Transverse colon (tissue), 4 donors: ENCODE measurements around the gene CRHR2. TPM values are rescaled to one million over a fixed set of nuclear protein-coding genes. Genes with fewer than 3 reads are reported as not detected.

ENCODE experiments used
- DNase-seq: peaks from one replicate; pipeline ENCODE4 v3.0.0-alpha.2; 2019
- H3K27ac ChIP-seq, 4 donors: fragments of 200-600 bp; sonication (generic); 2 replicates each; pipeline ENCODE4 v1.5.1; 2016 to 2018; ENCODE audit warnings: inconsistent platforms in 4 of 4
- H3K27me3 ChIP-seq: fragments of 200-600 bp; sonication (generic); 2 replicates; pipeline ENCODE4 v1.5.1; 2017; ENCODE audit warnings: inconsistent platforms
- H3K36me3 ChIP-seq, 4 donors: fragments of 200-600 bp; sonication (generic); 2 replicates each; pipeline ENCODE4 v1.5.1; 2017 to 2019; ENCODE audit warnings: inconsistent platforms in 4 of 4
- H3K4me1 ChIP-seq, 4 donors: fragments of 200-600 bp; sonication (generic); 2 replicates each; pipeline ENCODE4 v1.5.1; 2017 to 2020; ENCODE audit warnings: inconsistent platforms in 4 of 4
- H3K4me3 ChIP-seq, 4 donors: fragments of 200-600 bp; sonication (generic); 1 replicate in 1 of 4; 2 replicates in 3 of 4; pipeline versions ENCODE4 v1.5.1 to v1.6.1; 2017 to 2019; ENCODE audit warnings: inconsistent platforms in 4 of 4
- H3K9me3 ChIP-seq, 2 donors: fragments of 200-600 bp; sonication (generic); 2 replicates each; pipeline ENCODE4 v1.5.1; 2017 to 2019; ENCODE audit warnings: inconsistent platforms in 2 of 2
- EP300 ChIP-seq: sonication (generic); formaldehyde crosslinking; IDR thresholded peaks from one replicate; pipeline ENCODE4 v1.6.1; 2017; ENCODE audit warnings: antibody characterized with exemption, low read depth
- POLR2A ChIP-seq: fragments of 450-650 bp; IDR thresholded peaks from one replicate; pipeline ENCODE4 v1.6.1; 2016; ENCODE audit warnings: antibody characterized with exemption, mild to moderate bottlenecking, moderate library complexity
- POLR2AphosphoS5 ChIP-seq, 3 donors: sonication (generic); formaldehyde crosslinking; IDR thresholded peaks; one replicate each; pipeline ENCODE4 v1.6.1; 2016; ENCODE audit warnings: antibody characterized with exemption in 3 of 3
- WGBS, 2 donors: methylation state at CpG; one replicate each; pipeline ENCODE4 v1.1.5; 2018; ENCODE audit warnings: low coverage in 1 of 2; 5-methylcytosine and 5-hydroxymethylcytosine counted together
- in situ Hi-C, 4 donors: fragments of 200-750 bp; cut with MboI; loops; one replicate each; pipeline versions ENCODE4 v1.15.0 to v1.15.1; 2017; ENCODE audit warnings: low sequenced_read_pairs in 3 of 4, low pct_ligation_motif_present in 1 of 4, low pct_unique_long_range_greater_than_20kb in 1 of 4
- intact Hi-C: fragments of 100-400 bp; cut with DNase I; formaldehyde crosslinking; loops from one replicate; pipeline ENCODE4 v1.15.1; 2023; ENCODE audit warnings: low total_unique reads
- total RNA-seq, 4 donors: library from RNA; depleted of rRNA; stranded (reverse); fragments of >200 nt; gene quantifications; one replicate each; pipeline ENCODE4 v1.1.0, GENCODE V29; 2016
- TF ChIP-seq, protein P1 (sequence below), 5 experiments: fragments of 200-600 bp in 3 of 5; fragments of 450-650 bp in 2 of 5; sonication (generic) in 3 of 5; IDR thresholded peaks; 1 replicate in 2 of 5; 2 replicates in 3 of 5; pipeline ENCODE4 v1.5.1; 2016 to 2017; ENCODE audit warnings: antibody characterized with exemption in 5 of 5, inconsistent platforms in 3 of 5, mild to moderate bottlenecking in 2 of 5, moderate library complexity in 1 of 5

CRHR2 gene
- total RNA-seq, 4 donors from 2014 or later: not detected

DNA sequence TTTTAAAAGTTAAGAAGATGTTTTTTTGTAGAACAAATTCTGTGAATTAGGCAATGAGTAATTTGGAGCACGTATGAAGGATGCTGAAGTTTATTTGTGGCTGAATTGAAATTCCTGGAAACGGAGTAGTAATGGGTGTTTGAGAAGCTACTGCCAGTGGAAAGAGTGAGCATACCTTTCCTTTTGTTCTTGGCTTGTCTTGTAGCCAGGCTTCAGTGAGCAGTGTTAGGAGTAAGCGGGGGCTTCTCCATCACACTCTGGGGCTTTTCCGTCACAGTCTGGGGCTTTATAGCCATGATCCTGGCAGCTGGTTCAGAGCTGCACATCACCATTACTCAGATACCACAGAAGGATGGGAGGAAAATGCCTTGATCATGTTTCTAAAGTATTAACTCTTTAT, 55.2 kb downstream of the CRHR2 start:
- TF ChIP-seq, protein P1, sequence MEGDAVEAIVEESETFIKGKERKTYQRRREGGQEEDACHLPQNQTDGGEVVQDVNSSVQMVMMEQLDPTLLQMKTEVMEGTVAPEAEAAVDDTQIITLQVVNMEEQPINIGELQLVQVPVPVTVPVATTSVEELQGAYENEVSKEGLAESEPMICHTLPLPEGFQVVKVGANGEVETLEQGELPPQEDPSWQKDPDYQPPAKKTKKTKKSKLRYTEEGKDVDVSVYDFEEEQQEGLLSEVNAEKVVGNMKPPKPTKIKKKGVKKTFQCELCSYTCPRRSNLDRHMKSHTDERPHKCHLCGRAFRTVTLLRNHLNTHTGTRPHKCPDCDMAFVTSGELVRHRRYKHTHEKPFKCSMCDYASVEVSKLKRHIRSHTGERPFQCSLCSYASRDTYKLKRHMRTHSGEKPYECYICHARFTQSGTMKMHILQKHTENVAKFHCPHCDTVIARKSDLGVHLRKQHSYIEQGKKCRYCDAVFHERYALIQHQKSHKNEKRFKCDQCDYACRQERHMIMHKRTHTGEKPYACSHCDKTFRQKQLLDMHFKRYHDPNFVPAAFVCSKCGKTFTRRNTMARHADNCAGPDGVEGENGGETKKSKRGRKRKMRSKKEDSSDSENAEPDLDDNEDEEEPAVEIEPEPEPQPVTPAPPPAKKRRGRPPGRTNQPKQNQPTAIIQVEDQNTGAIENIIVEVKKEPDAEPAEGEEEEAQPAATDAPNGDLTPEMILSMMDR (IDR thresholded peaks at IDR 0.05): no peak
- TF ChIP-seq POLR2A (no peak), POLR2AphosphoS5 (IDR thresholded peaks at IDR 0.05) (no peak), EP300 (no peak)
- WGBS, 2 donors: 89 to 94% methylated on average over 2 to 4 of the region's 4 CpGs
- Histone ChIP-seq H3K27ac (no peak overlapping the region), H3K36me3 (peaks cover 0 to 83% (median 36%) of the 10 kb centered on the region in 4 donors), H3K4me3 (no peak overlapping the region), H3K4me1 (no peaks in the 10 kb centered on the region), H3K27me3 (no peaks in the 10 kb centered on the region), H3K9me3 (no peaks in the 10 kb centered on the region)
- intact Hi-C loops (no loop called here), in situ Hi-C loops (no loop called here)
- DNase-seq: no peak

GRCh38 chr7:30625283-30625682, 57.0 kb downstream of the CRHR2 start:
- Histone ChIP-seq H3K4me3 (no peak overlapping the region), H3K36me3 (peaks cover 0 to 76% (median 33%) of the 10 kb centered on the region in 4 donors), H3K9me3 (no peaks in the 10 kb centered on the region), H3K27ac (no peak overlapping the region), H3K4me1 (no peaks in the 10 kb centered on the region), H3K27me3 (no peaks in the 10 kb centered on the region)
- TF ChIP-seq, protein P1 (IDR thresholded peaks at IDR 0.05): no peak
- TF ChIP-seq EP300: no peak
- TF ChIP-seq POLR2A: no peak
- TF ChIP-seq POLR2AphosphoS5 (IDR thresholded peaks at IDR 0.05): no peak
- DNase-seq: no peak
- intact Hi-C loops: no loop called here
- 71 to 88% methylated on average over 1 of the region's 1 CpG for WGBS, 2 donors
- in situ Hi-C loops: no loop called here

DNA sequence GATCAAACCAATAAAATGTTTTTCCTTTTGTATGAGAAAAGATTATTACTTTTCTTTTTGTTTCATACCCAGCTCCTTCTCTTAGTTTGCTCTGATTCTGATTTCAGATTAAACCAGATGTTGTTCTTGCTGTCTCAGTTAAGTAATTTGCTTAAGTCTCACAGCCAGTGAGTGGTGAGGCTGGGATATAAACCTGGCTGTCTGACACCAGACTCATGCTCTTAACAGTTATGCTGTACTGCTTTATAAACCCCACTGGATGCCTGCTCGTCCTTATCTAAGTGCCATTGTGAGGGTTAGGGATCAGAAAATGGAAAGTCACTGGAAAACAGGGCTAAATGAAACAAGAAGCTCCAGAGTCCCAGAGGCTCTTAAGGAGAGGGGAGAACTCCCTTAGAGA, 63.3 kb downstream of the CRHR2 start:
- no peaks in the 10 kb centered on the region for H3K27me3 ChIP-seq
- H3K36me3 ChIP-seq: peaks cover 0 to 41% (median 20%) of the 10 kb centered on the region in 4 donors
- H3K4me1 ChIP-seq: no peaks in the 10 kb centered on the region
- no peak overlapping the region for H3K27ac ChIP-seq
- TF ChIP-seq POLR2AphosphoS5 (IDR thresholded peaks at IDR 0.05) (no peak), EP300 (no peak), POLR2A (no peak)
- TF ChIP-seq, protein P1 (IDR thresholded peaks at IDR 0.05): no peak
- in situ Hi-C loops (no loop called here), intact Hi-C loops (no loop called here)
- no peak overlapping the region for H3K4me3 ChIP-seq
- DNase-seq: no peak
- WGBS, 2 donors: 84% methylated on average over 1 of the region's 1 CpG; no CpG with 5 or more reads in 1 of the 2 donors
- H3K9me3 ChIP-seq: no peaks in the 10 kb centered on the region

DNA sequence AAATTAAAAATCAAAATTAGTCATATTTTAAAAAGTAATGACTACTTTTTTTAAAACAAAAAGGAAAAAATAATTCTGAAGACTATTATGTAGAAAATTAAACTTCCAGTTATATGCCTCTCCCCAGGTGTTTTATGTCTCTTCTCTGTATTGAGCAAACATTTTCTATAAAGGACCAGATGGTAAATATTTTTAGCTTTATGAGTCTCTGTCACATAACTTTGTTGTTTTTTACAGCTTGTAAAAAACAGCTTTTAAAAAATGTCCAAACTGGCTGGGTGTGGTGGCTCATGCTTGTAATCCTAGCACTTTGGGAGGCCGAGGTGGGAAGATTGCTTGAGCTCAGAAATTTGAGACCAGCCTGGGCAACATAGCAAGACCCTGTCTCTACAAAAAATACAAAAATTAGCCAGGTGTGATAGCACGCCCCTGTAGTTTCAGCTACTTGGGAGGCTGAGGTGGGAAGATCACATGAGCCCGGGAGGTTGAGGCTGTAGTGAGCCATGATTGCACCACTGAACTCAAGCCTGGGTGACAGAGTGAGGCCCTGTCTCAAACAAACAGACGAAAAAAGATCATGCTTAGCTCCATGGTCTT, 64.1 kb downstream of the CRHR2 start:
- intact Hi-C loops: no loop called here
- Histone ChIP-seq H3K4me1 (no peaks in the 10 kb centered on the region), H3K27ac (peak overlapping the region in 1 of 4 donors; percentile 1), H3K9me3 (no peaks in the 10 kb centered on the region), H3K4me3 (no peak overlapping the region), H3K27me3 (no peaks in the 10 kb centered on the region), H3K36me3 (peaks cover 0 to 33% (median 16%) of the 10 kb centered on the region in 4 donors)
- 91 to 100% methylated on average over 1 to 4 of the region's 4 CpGs for WGBS, 2 donors
- DNase-seq: no peak
- TF ChIP-seq POLR2A (no peak), POLR2AphosphoS5 (IDR thresholded peaks at IDR 0.05) (no peak), EP300 (no peak)
- TF ChIP-seq, protein P1 (IDR thresholded peaks at IDR 0.05): no peak
- in situ Hi-C loops: no loop called here
